Thoracic aorta (tissue), 2 donors: ENCODE results near the gene CEP170B. TPM values are rescaled to one million over a fixed set of nuclear protein-coding genes. Genes with fewer than 3 reads are reported as not detected.

ENCODE experiments used
- ATAC-seq: fragments of 150-250 bp; one replicate; pipeline ENCODE4 v1.8.0; 2017; ENCODE audit warnings: low read depth; ENCODE audit not compliant: insufficient number of reproducible peaks, low FRiP score
- DNase-seq: peaks from one replicate; pipeline ENCODE4 v3.0.0-alpha.2; 2020; ENCODE audit warnings: low spot score
- H3K27ac ChIP-seq, 2 donors: fragments of 200-600 bp; sonication (generic); 1 replicate in 1 of 2; 2 replicates in 1 of 2; pipeline ENCODE4 v1.5.1; 2016; ENCODE audit warnings: mild to moderate bottlenecking in 2 of 2, moderate library complexity in 2 of 2
- H3K27me3 ChIP-seq: fragments of 200-600 bp; sonication (generic); replicated peaks from 2 replicates; pipeline ENCODE4 v1.6.0; 2016; ENCODE audit warnings: mild to moderate bottlenecking; ENCODE audit not compliant: insufficient read depth
- H3K36me3 ChIP-seq: fragments of 200-600 bp; sonication (generic); one replicate; pipeline ENCODE4 v1.5.1; 2016
- H3K4me1 ChIP-seq, 2 donors: fragments of 200-600 bp; sonication (generic); 1 replicate in 1 of 2; 2 replicates in 1 of 2; pipeline versions ENCODE4 v1.5.1 to v1.6.0; 2016; ENCODE audit warnings: low read depth in 2 of 2, mild to moderate bottlenecking in 1 of 2; ENCODE audit not compliant: control insufficient read depth in 1 of 2
- H3K4me3 ChIP-seq: fragments of 200-600 bp; sonication (generic); 2 replicates; pipeline ENCODE4 v1.5.1; 2016; ENCODE audit warnings: mild to moderate bottlenecking
- H3K9me3 ChIP-seq: fragments of 200-600 bp; sonication (generic); 2 replicates; pipeline ENCODE4 v1.5.1; 2016
- CTCF ChIP-seq: fragments of 200-600 bp; sonication (generic); IDR thresholded peaks from one replicate; pipeline ENCODE4 v1.5.1; 2019; ENCODE audit warnings: antibody characterized with exemption
- total RNA-seq, 2 donors: library from RNA; depleted of rRNA; stranded (reverse); fragments of >200 nt; gene quantifications; one replicate each; pipeline versions ENCODE4 v1.1.0 to v1.2.3, GENCODE V29; 2016

Gene CEP170B
- total RNA-seq, 2 donors from 2014 or later = 35.2 to 38.2 TPM

- Histone ChIP-seq H3K36me3 (peaks cover 41% of the 10 kb centered on the region), H3K9me3 (no peaks in the 10 kb centered on the region), H3K27ac (no peak overlapping the region), H3K27me3 (no peaks in the 10 kb centered on the region), H3K4me3 (no peak overlapping the region), H3K4me1 (no peaks in the 10 kb centered on the region)
- DNase-seq (no peak), ATAC-seq (no peak)
- TF ChIP-seq CTCF = no peak
These were observed 21.1 kb downstream of the CEP170B start for GRCh38 chr14:104885973-104886689.

GRCh38 chr14:104886690-104887622, 21.9 kb downstream of the CEP170B start:
- no peaks in the 10 kb centered on the region for H3K9me3 ChIP-seq
- no peak overlapping the region for H3K27ac ChIP-seq
- ATAC-seq (no peak), DNase-seq (no peak)
- H3K4me1 ChIP-seq = no peaks in the 10 kb centered on the region
- no peak overlapping the region for H3K4me3 ChIP-seq
- H3K36me3 ChIP-seq = peaks cover 41% of the 10 kb centered on the region
- TF ChIP-seq CTCF = no peak
- no peaks in the 10 kb centered on the region for H3K27me3 ChIP-seq

GRCh38 chr14:104887623-104888488, 22.8 kb downstream of the CEP170B start:
- Histone ChIP-seq H3K9me3 (no peaks in the 10 kb centered on the region), H3K4me3 (no peak overlapping the region), H3K36me3 (peaks cover 41% of the 10 kb centered on the region), H3K4me1 (no peaks in the 10 kb centered on the region), H3K27ac (no peak overlapping the region), H3K27me3 (no peaks in the 10 kb centered on the region)
- no peak for DNase-seq
- ATAC-seq = no peak
- no peak for TF ChIP-seq CTCF

- H3K9me3 ChIP-seq = no peaks in the 10 kb centered on the region
- H3K27me3 ChIP-seq = no peaks in the 10 kb centered on the region
- H3K36me3 ChIP-seq = peaks cover 34% of the 10 kb centered on the region
- H3K27ac ChIP-seq = no peak overlapping the region
- DNase-seq (no peak), ATAC-seq (no peak)
- H3K4me3 ChIP-seq = no peak overlapping the region
- H3K4me1 ChIP-seq = no peaks in the 10 kb centered on the region
- no peak for TF ChIP-seq CTCF
These were observed 23.7 kb downstream of the CEP170B start for GRCh38 chr14:104888489-104889374.
